Measurements from ENCODE around the gene FIBCD1. TPM values are rescaled to one million over a fixed set of nuclear protein-coding genes. Genes with fewer than 3 reads are reported as not detected.

Gene FIBCD1
- total and polyA plus RNA-seq, 2 experiments from 2014 or later: 4.4 to 5.6 TPM

GRCh38 chr9:130887494-130888144, 51.4 kb downstream of the FIBCD1 start (continued):
- TF ChIP-seq ZNF462 (CRISPR knock-in tag; IDR thresholded peaks at IDR 0.05) (no peak), NANOG (IDR thresholded peaks at IDR 0.05; ENCODE audit: borderline replicate concordance) (no peak), ZNF114 (CRISPR knock-in tag; IDR thresholded peaks at IDR 0.05) (no peak), STAT1 (IDR thresholded peaks at IDR 0.05; ENCODE audit: unreplicated experiment) (no peak), ZNF331 (CRISPR knock-in tag; IDR thresholded peaks at IDR 0.05; ENCODE audit: low read depth) (no peak)

GRCh38 chr9:130886981-130887380, 52.1 kb downstream of the FIBCD1 start:
- H3K27ac Mint-ChIP-seq: no peak overlapping the region

More at GRCh38 chr9:130886981-130887380, 52.1 kb downstream of the FIBCD1 start:
- no peak overlapping the region for H3K4me3 ChIP-seq
- peaks cover 48% of the 10 kb centered on the region for H3K36me3 Mint-ChIP-seq (ENCODE audit: low read depth)
- peaks cover 26% of the 10 kb centered on the region; the same call in 1 of the 2 replicates for H3K36me3 ChIP-seq (ENCODE audit: insufficient read depth)
- DNase-seq (ENCODE audit: low spot score) (no peak), ATAC-seq (no peak)
- no peaks in the 10 kb centered on the region for H3F3A ChIP-seq (replicated peaks; ENCODE audit: low read depth)
- peaks cover 9% of the 10 kb centered on the region for H3K27me3 Mint-ChIP-seq (ENCODE audit: insufficient read depth, low read depth, poor library complexity)
- no peaks in the 10 kb centered on the region for H3K4me1 ChIP-seq (ENCODE audit: insufficient read depth)
- no peaks in the 10 kb centered on the region for H3K79me2 ChIP-seq (replicated peaks; ENCODE audit: insufficient read depth)
- no peak overlapping the region; the same call in 1 of the 2 replicates for H3K27ac ChIP-seq (ENCODE audit: low read depth)
- no peak overlapping the region for H2AFZ ChIP-seq
- H4K20me1 ChIP-seq (replicated peaks; ENCODE audit: insufficient read depth): peaks cover 2% of the 10 kb centered on the region; the same call in 1 of the 2 replicates
- peaks cover 7% of the 10 kb centered on the region; the same call in 1 of the 3 replicates for H3K4me1 Mint-ChIP-seq
- H3K9me3 Mint-ChIP-seq: no peaks in the 10 kb centered on the region
- H3K4me3 Mint-ChIP-seq: no peak overlapping the region
- H3K9me2 ChIP-seq (ENCODE audit: insufficient read depth): no peaks in the 10 kb centered on the region
- H3K27me3 ChIP-seq (ENCODE audit: insufficient read depth): no peaks in the 10 kb centered on the region
- no peak for TF ChIP-seq JUNB (IDR thresholded peaks at IDR 0.05; ENCODE audit: unreplicated experiment)
- no peak for TF ChIP-seq EZH2phosphoT487 (IDR thresholded peaks at IDR 0.05; ENCODE audit: unreplicated experiment)
- TF ChIP-seq POLR2AphosphoS5 (IDR thresholded peaks at IDR 0.05; ENCODE audit: low read depth): no peak
- no peak overlapping the region for H3K4me2 ChIP-seq

Measured in GM23338 (cell line).